SK-N-SH treated with all-trans-retinoic acid at 6 μM for 48 hours (cell line): ENCODE results near the gene KCTD1.

ENCODE experiments used
- ATAC-seq: fragments of 200-7000 bp; cut with Tn5 transposase; 3 replicates; pipeline ENCODE4 v1.9.1; 2020; ENCODE audit warnings: mild to moderate bottlenecking, moderate library complexity
- BACH2 ChIP-seq: fragments of 250-450 bp; sonication (Bioruptor Pico); IDR thresholded peaks from 2 replicates; pipeline ENCODE4 v1.9.0; 2021; ENCODE audit warnings: mild to moderate bottlenecking, borderline replicate concordance
- CREB5 ChIP-seq: fragments of 250-450 bp; sonication (Bioruptor Pico); IDR thresholded peaks from 2 replicates; pipeline ENCODE4 v1.5.1; 2020; ENCODE audit warnings: low read depth, mild to moderate bottlenecking, moderate library complexity
- CSDC2 ChIP-seq: fragments of 250-450 bp; sonication (Bioruptor Pico); IDR thresholded peaks from 2 replicates; pipeline ENCODE4 v1.5.0; 2020; ENCODE audit warnings: mild to moderate bottlenecking, moderate library complexity
- ESRRG ChIP-seq: fragments of 250-450 bp; sonication (Bioruptor Pico); IDR thresholded peaks from 2 replicates; pipeline ENCODE4 v1.6.1; 2021; ENCODE audit warnings: mild to moderate bottlenecking
- ISL1 ChIP-seq: fragments of 250-450 bp; sonication (Bioruptor Pico); IDR thresholded peaks from 2 replicates; pipeline ENCODE4 v2.1.2; 2022; ENCODE audit warnings: mild to moderate bottlenecking, moderate library complexity
- OSR1 ChIP-seq: fragments of 250-450 bp; sonication (Bioruptor Pico); IDR thresholded peaks from 2 replicates; pipeline ENCODE4 v1.8.0; 2022; ENCODE audit warnings: moderate library complexity, mild to moderate bottlenecking, inconsistent platforms
- PATZ1 ChIP-seq: fragments of 250-450 bp; sonication (Bioruptor Pico); IDR thresholded peaks from 2 replicates; pipeline ENCODE4 v1.8.0; 2020; ENCODE audit warnings: mild to moderate bottlenecking, moderate library complexity, borderline replicate concordance
- POU6F1 ChIP-seq: fragments of 250-450 bp; sonication (Bioruptor Pico); IDR thresholded peaks from 2 replicates; pipeline ENCODE4 v1.8.0; 2021; ENCODE audit warnings: low read depth, mild to moderate bottlenecking, moderate library complexity, borderline replicate concordance
- PPARA ChIP-seq: fragments of 250-450 bp; sonication (Bioruptor Pico); IDR thresholded peaks from 2 replicates; pipeline ENCODE4 v1.5.0; 2020; ENCODE audit warnings: mild to moderate bottlenecking, borderline replicate concordance
- RARB ChIP-seq: fragments of 250-450 bp; sonication (Bioruptor Pico); IDR thresholded peaks from 2 replicates; pipeline ENCODE4 v1.8.0; 2021; ENCODE audit warnings: mild to moderate bottlenecking, moderate library complexity
- SNAI2 ChIP-seq: fragments of 250-450 bp; sonication (Bioruptor Pico); IDR thresholded peaks from 2 replicates; pipeline ENCODE4 v1.5.0; 2020; ENCODE audit warnings: mild to moderate bottlenecking, moderate library complexity
- TCF4 ChIP-seq: fragments of 250-450 bp; sonication (Bioruptor Pico); IDR thresholded peaks from 2 replicates; pipeline ENCODE4 v1.8.0; 2021; ENCODE audit warnings: mild to moderate bottlenecking, moderate library complexity, borderline replicate concordance
- TOX ChIP-seq: fragments of 250-450 bp; sonication (Bioruptor Pico); IDR thresholded peaks from 2 replicates; pipeline ENCODE4 v1.8.0; 2021; ENCODE audit warnings: mild to moderate bottlenecking, moderate library complexity, borderline replicate concordance
- TSHZ2 ChIP-seq: fragments of 250-450 bp; sonication (Bioruptor Pico); IDR thresholded peaks from 2 replicates; pipeline ENCODE4 v1.5.0; 2020; ENCODE audit warnings: mild to moderate bottlenecking, moderate library complexity
- ZC3H10 ChIP-seq: fragments of 250-450 bp; sonication (Bioruptor Pico); IDR thresholded peaks from 2 replicates; pipeline ENCODE4 v1.5.1; 2021; ENCODE audit warnings: mild to moderate bottlenecking, moderate library complexity
- ZFP30 ChIP-seq: fragments of 450-650 bp; formaldehyde crosslinking; IDR thresholded peaks from 2 replicates; pipeline ENCODE4 v1.5.0; 2022; ENCODE audit warnings: mild to moderate bottlenecking, moderate library complexity
- ZNF8 ChIP-seq: fragments of 450-650 bp; formaldehyde crosslinking; IDR thresholded peaks from 2 replicates; pipeline ENCODE4 v1.5.0; 2020; ENCODE audit warnings: mild to moderate bottlenecking, moderate library complexity
- TF ChIP-seq, protein P1 (sequence below): fragments of 250-450 bp; sonication (Bioruptor Pico); IDR thresholded peaks from 2 replicates; pipeline ENCODE4 v1.5.1; 2021; ENCODE audit warnings: mild to moderate bottlenecking, moderate library complexity

The KCTD1 gene

DNA sequence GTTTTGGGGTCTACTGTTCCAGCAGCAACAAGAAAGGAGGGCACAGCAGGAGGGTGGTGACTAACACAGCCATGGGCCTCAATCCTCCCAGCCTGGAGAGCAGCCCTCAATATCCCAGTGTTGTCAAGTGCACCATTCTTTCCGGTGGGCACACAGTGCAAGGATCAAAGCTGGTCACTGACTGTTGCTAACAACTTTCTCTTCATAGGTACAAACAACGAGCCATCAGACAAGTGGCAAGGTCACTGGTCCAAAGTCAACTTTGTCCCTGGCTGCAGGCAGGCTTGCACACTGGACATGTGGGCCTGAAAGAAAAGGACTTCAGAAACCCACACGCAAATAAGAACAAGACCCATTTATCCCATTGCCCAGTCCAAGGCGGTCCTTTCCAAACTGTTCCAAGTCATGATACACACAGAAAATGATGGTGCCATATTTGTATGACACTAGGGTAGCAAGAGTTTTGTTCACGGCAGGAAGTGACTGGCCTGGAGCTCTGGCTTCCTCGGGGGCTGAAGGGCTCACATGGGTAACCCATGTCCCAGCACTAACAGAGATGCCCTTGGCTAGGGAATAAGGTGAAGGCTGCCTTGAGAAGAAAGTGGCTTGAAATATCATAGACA lies 57.0 kb downstream of the KCTD1 start (continued):
- TF ChIP-seq PATZ1 (CRISPR knock-in tag) (no peak), TCF4 (CRISPR knock-in tag) (no peak)

DNA sequence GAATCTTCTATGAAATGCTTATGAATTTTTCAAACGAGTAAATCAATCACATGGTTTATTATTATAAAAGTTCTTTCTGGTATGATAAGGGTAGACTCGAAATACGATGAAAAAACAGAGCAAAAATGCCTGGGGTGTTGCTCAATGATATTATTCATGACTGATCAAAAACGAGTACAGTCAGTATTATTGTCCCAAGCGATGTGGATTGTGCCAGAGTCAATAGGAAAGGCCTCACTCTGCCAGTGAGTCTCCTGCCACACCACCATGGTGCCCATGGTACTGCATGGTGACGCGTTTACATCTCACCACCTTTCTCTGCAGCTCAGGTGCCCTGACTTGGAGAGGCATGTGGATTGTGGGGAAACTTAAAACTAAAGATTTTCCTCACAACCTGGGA lies 58.5 kb downstream of the KCTD1 start:
- ATAC-seq: no peak
- no peak for TF ChIP-seq TOX
- no peak for TF ChIP-seq CSDC2 (CRISPR knock-in tag)
- TF ChIP-seq PPARA: no peak
- no peak for TF ChIP-seq ZC3H10 (CRISPR knock-in tag)
- no peak for TF ChIP-seq OSR1 (CRISPR knock-in tag)
- TF ChIP-seq POU6F1: no peak
- no peak for TF ChIP-seq SNAI2 (CRISPR knock-in tag)
- no peak for TF ChIP-seq CREB5 (CRISPR knock-in tag)
- TF ChIP-seq ESRRG: no peak
- TF ChIP-seq BACH2 (CRISPR knock-in tag): no peak
- no peak for TF ChIP-seq ZNF8 (CRISPR knock-in tag)
- TF ChIP-seq PATZ1 (CRISPR knock-in tag): no peak
- TF ChIP-seq, protein P1, sequence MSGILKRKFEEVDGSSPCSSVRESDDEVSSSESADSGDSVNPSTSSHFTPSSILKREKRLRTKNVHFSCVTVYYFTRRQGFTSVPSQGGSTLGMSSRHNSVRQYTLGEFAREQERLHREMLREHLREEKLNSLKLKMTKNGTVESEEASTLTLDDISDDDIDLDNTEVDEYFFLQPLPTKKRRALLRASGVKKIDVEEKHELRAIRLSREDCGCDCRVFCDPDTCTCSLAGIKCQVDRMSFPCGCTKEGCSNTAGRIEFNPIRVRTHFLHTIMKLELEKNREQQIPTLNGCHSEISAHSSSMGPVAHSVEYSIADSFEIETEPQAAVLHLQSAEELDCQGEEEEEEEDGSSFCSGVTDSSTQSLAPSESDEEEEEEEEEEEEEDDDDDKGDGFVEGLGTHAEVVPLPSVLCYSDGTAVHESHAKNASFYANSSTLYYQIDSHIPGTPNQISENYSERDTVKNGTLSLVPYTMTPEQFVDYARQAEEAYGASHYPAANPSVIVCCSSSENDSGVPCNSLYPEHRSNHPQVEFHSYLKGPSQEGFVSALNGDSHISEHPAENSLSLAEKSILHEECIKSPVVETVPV: no peak
- no peak for TF ChIP-seq RARB
- TF ChIP-seq ISL1 (CRISPR knock-in tag): no peak
- no peak for TF ChIP-seq TSHZ2
- TF ChIP-seq ZFP30 (CRISPR knock-in tag): no peak

DNA sequence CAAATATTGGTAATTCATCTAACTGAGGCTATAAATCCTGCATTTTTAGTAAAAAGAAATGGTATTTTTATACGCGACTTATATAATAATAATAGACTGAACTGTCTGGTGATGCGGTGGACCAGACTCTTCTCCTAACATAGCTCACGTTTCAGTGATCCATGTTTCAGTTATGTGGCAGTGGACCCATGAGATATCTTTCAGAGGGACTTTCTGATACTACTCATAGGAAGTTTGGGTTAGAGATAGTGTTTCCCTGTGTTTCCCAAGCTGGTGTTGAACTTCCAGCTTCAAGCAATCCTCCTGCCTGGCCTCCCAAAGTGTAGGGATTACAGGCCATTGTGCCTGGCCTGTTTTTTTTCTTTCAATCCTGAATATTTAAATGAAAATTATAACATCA lies 59.2 kb downstream of the KCTD1 start:
- no peak for ATAC-seq
- TF ChIP-seq TSHZ2 (no peak), POU6F1 (no peak), ESRRG (no peak), RARB (no peak), TCF4 (CRISPR knock-in tag) (no peak), SNAI2 (CRISPR knock-in tag) (no peak), PPARA (no peak)
